H1 (cell line): ENCODE measurements around the gene CHCHD3. TPM values are rescaled to one million over a fixed set of nuclear protein-coding genes. Genes with fewer than 3 reads are reported as not detected.

ENCODE experiments used
- CTCF ChIA-PET: fragments of 300-600 bp; sonication (Branson Sonifier 250); formaldehyde crosslinking; loops from one replicate; lab custom pipeline; 2021; ENCODE audit not compliant: partially characterized antibody; lab: Charles Lee
- POLR2A ChIA-PET: fragments of 300-600 bp; sonication (Branson Sonifier 250); formaldehyde crosslinking; loops from one replicate; lab custom pipeline; 2021; ENCODE audit warnings: inconsistent platforms; ENCODE audit not compliant: partially characterized antibody; lab: Charles Lee
- DNase-seq, 2 experiments: peaks; one replicate each; pipeline versions ENCODE4 v3.0.0 to v3.0.0-alpha.2; 2010 to 2022; ENCODE audit warnings: low spot score in 2 of 2, low read depth in 1 of 2, mixed read lengths in 1 of 2
- FAIRE-seq: peaks from 2 replicates; lab custom pipeline; 2011; peaks lifted over from hg19 to GRCh38; lab: Jason Lieb, UNC
- H2AFZ ChIP-seq: 2 replicates; pipeline ENCODE4 v1.8.1; 2012; ENCODE audit warnings: low read length, inconsistent platforms
- H2AK5ac ChIP-seq: 2 replicates; pipeline ENCODE4 v1.6.1; 2013; ENCODE audit warnings: low read depth, low read length
- H2BK120ac ChIP-seq: replicated peaks from 2 replicates; pipeline ENCODE3; 2013; ENCODE audit warnings: low read depth, low read length, inconsistent platforms
- H2BK12ac ChIP-seq: 2 replicates; pipeline ENCODE4 v1.6.1; 2013; ENCODE audit warnings: low read depth, low read length
- H2BK15ac ChIP-seq: 2 replicates; pipeline ENCODE4 v1.6.1; 2013; ENCODE audit warnings: low read length
- H2BK20ac ChIP-seq: 2 replicates; pipeline ENCODE4 v1.6.1; 2013; ENCODE audit warnings: low read length
- H2BK5ac ChIP-seq: 2 replicates; pipeline ENCODE4 v1.6.1; 2013; ENCODE audit warnings: low read depth, low read length
- H3K14ac ChIP-seq: 2 replicates; pipeline ENCODE4 v1.6.1; 2013; ENCODE audit warnings: inconsistent platforms; ENCODE audit not compliant: insufficient read length
- H3K18ac ChIP-seq: 2 replicates; pipeline ENCODE4 v1.6.1; 2013; ENCODE audit warnings: low read length; ENCODE audit errors: extremely low read depth
- H3K23ac ChIP-seq: 2 replicates; pipeline ENCODE4 v1.6.1; 2013; ENCODE audit warnings: inconsistent platforms; ENCODE audit not compliant: insufficient read length
- H3K23me2 ChIP-seq: 2 replicates; pipeline ENCODE4 v1.6.1; 2013; ENCODE audit warnings: low read depth, low read length
- H3K27ac ChIP-seq: 2 replicates; pipeline ENCODE4 v1.6.1; 2011; ENCODE audit warnings: low read depth, low read length, inconsistent platforms
- H3K27me3 ChIP-seq, 4 experiments: replicated peaks in 1 of 4; 1 replicate in 1 of 4; 2 replicates in 3 of 4; pipeline versions ENCODE4 v1.6.1 to v1.8.1; 2011 to 2013; ENCODE audit warnings: low read length in 3 of 4, mild to moderate bottlenecking in 3 of 4, inconsistent platforms in 2 of 4, mixed read lengths in 2 of 4, moderate library complexity in 1 of 4; ENCODE audit not compliant: control insufficient read depth in 3 of 4, insufficient read depth in 3 of 4; ENCODE audit errors: extremely low read depth in 1 of 4
- H3K36me3 ChIP-seq, 4 experiments: 2 replicates each; pipeline versions ENCODE4 v1.6.1 to v1.8.1; 2011 to 2013; ENCODE audit warnings: mild to moderate bottlenecking in 4 of 4, low read length in 3 of 4, moderate library complexity in 2 of 4, control low read depth in 1 of 4, inconsistent platforms in 1 of 4; ENCODE audit not compliant: insufficient read depth in 4 of 4, control insufficient read depth in 2 of 4
- H3K4ac ChIP-seq: replicated peaks from 2 replicates; pipeline ENCODE3; 2013; ENCODE audit warnings: low read length, low read depth, mixed read lengths, inconsistent platforms; ENCODE audit not compliant: insufficient read length
- H3K4me1 ChIP-seq, 4 experiments: replicated peaks in 1 of 4; 1 replicate in 1 of 4; 2 replicates in 3 of 4; pipeline versions ENCODE4 v1.6.1 to v1.8.1; 2011 to 2013; ENCODE audit warnings: low read length in 3 of 4, inconsistent platforms in 2 of 4, mixed read lengths in 1 of 4; ENCODE audit not compliant: insufficient read depth in 4 of 4, control insufficient read depth in 3 of 4
- H3K4me2 ChIP-seq, 2 experiments: 2 replicates each; pipeline versions ENCODE4 v1.6.1 to v1.8.1; 2011 to 2013; ENCODE audit warnings: low read depth in 2 of 2, low read length in 2 of 2, control low read depth in 1 of 2, inconsistent platforms in 1 of 2, mild to moderate bottlenecking in 1 of 2; ENCODE audit not compliant: insufficient read depth in 1 of 2
- H3K4me3 ChIP-seq, 4 experiments: fragments of 200-600, 300-600 bp in 1 of 4; sonication (generic), shearing (Covaris generic), sonication (Bioruptor Twin) in 1 of 4; 2 replicates each; pipeline versions ENCODE4 v1.5.1 to v1.8.1; 2011 to 2016; ENCODE audit warnings: low read length in 4 of 4, low read depth in 3 of 4, control low read depth in 2 of 4, inconsistent platforms in 2 of 4, mild to moderate bottlenecking in 2 of 4, mixed read lengths in 1 of 4, moderate library complexity in 1 of 4; ENCODE audit not compliant: insufficient read depth in 2 of 4; ENCODE audit errors: extremely low read depth in 1 of 4
- H3K56ac ChIP-seq: replicated peaks from 2 replicates; pipeline ENCODE3; 2013; ENCODE audit warnings: low read depth, mild to moderate bottlenecking, mixed read lengths, low read length, inconsistent platforms; ENCODE audit not compliant: insufficient read length
- H3K79me1 ChIP-seq: 2 replicates; pipeline ENCODE4 v1.6.1; 2013; ENCODE audit warnings: low read depth, low read length, control low read depth
- H3K79me2 ChIP-seq, 2 experiments: 2 replicates each; pipeline versions ENCODE4 v1.6.1 to v1.8.1; 2012 to 2013; ENCODE audit warnings: low read length in 2 of 2, mild to moderate bottlenecking in 2 of 2, inconsistent platforms in 1 of 2; ENCODE audit not compliant: insufficient read depth in 2 of 2, control insufficient read depth in 1 of 2
- H3K9ac ChIP-seq, 4 experiments: replicated peaks in 1 of 4; 1 replicate in 1 of 4; 2 replicates in 3 of 4; pipeline versions ENCODE4 v1.6.1 to v1.8.1; 2011 to 2013; ENCODE audit warnings: low read depth in 3 of 4, low read length in 3 of 4, control low read depth in 2 of 4, mild to moderate bottlenecking in 2 of 4, moderate library complexity in 2 of 4, inconsistent platforms in 1 of 4; ENCODE audit errors: extremely low read depth in 1 of 4
- H3K9me3 ChIP-seq, 2 experiments: 2 replicates each; pipeline versions ENCODE4 v1.6.1 to v1.8.1; 2012 to 2013; ENCODE audit warnings: mild to moderate bottlenecking in 2 of 2, moderate library complexity in 2 of 2, control low read depth in 1 of 2, inconsistent platforms in 1 of 2, low read depth in 1 of 2, low read length in 1 of 2, mixed read lengths in 1 of 2; ENCODE audit not compliant: insufficient read depth in 2 of 2
- H4K20me1 ChIP-seq, 2 experiments: replicated peaks in 1 of 2; 2 replicates each; pipeline versions ENCODE3 to v1.8.1; 2011 to 2013; ENCODE audit warnings: inconsistent platforms in 2 of 2, low read length in 2 of 2, mild to moderate bottlenecking in 1 of 2; ENCODE audit not compliant: insufficient read depth in 2 of 2, control insufficient read depth in 1 of 2
- H4K5ac ChIP-seq: 2 replicates; pipeline ENCODE4 v1.6.1; 2013; ENCODE audit warnings: low read length, low read depth, mixed read lengths, inconsistent platforms; ENCODE audit not compliant: insufficient read length
- H4K8ac ChIP-seq: 2 replicates; pipeline ENCODE4 v1.8.0; 2013; ENCODE audit warnings: mild to moderate bottlenecking, moderate library complexity, low read length, inconsistent platforms; ENCODE audit not compliant: insufficient read depth; ENCODE audit errors: extremely low read depth
- H4K91ac ChIP-seq: replicated peaks from 2 replicates; pipeline ENCODE3; 2013; ENCODE audit warnings: low read length, mixed read lengths, inconsistent platforms; ENCODE audit not compliant: insufficient read length
- CBX8 ChIP-seq: fragments of 300-800, 300-1000 bp; sonication (generic); IDR thresholded peaks from 2 replicates; pipeline ENCODE4 v1.7.1; 2016; ENCODE audit warnings: low read depth, low read length, borderline replicate concordance
- CTBP2 ChIP-seq: IDR thresholded peaks from 2 replicates; pipeline ENCODE4 v1.7.0; 2011; ENCODE audit warnings: borderline replicate concordance, mild to moderate bottlenecking, moderate library complexity, mixed read lengths, low read length; ENCODE audit not compliant: insufficient read depth, insufficient read length
- E2F6 ChIP-seq: IDR thresholded peaks from 2 replicates; pipeline ENCODE4 v1.6.1; 2012; ENCODE audit warnings: inconsistent platforms
- HDAC6 ChIP-seq: IDR thresholded peaks from one replicate; pipeline ENCODE4 v1.7.1; 2012; ENCODE audit warnings: low read depth, mild to moderate bottlenecking, inconsistent platforms, low read length, moderate library complexity
- JUN ChIP-seq: IDR thresholded peaks from 2 replicates; pipeline ENCODE4 v1.6.1; 2011; ENCODE audit warnings: low read depth, mild to moderate bottlenecking, improper control_type of control experiment, low read length
- JUND ChIP-seq: IDR thresholded peaks from 2 replicates; pipeline ENCODE4 v1.6.1; 2011; ENCODE audit warnings: mild to moderate bottlenecking, improper control_type of control experiment, low read length
- NRF1 ChIP-seq: IDR thresholded peaks from 2 replicates; pipeline ENCODE4 v1.6.1; 2011; ENCODE audit warnings: mild to moderate bottlenecking, low read depth, low read length, improper control_type of control experiment
- SAP30 ChIP-seq: fragments of 300-600 bp; sonication (generic); IDR thresholded peaks from 2 replicates; pipeline ENCODE4 v1.7.1; 2012; ENCODE audit warnings: low read length, moderate library complexity, mild to moderate bottlenecking, inconsistent platforms; ENCODE audit not compliant: insufficient read depth, insufficient replicate concordance
- SP2 ChIP-seq: IDR thresholded peaks from 2 replicates; pipeline ENCODE4 v1.6.1; 2012; ENCODE audit warnings: mild to moderate bottlenecking, low read length, inconsistent platforms
- SP4 ChIP-seq: IDR thresholded peaks from 2 replicates; pipeline ENCODE4 v1.6.1; 2012; ENCODE audit warnings: low read length, inconsistent platforms
- TBP ChIP-seq: IDR thresholded peaks from 2 replicates; pipeline ENCODE4 v1.6.1; 2011; ENCODE audit warnings: low read depth, low read length, improper control_type of control experiment
- TEAD4 ChIP-seq: IDR thresholded peaks from 2 replicates; pipeline ENCODE4 v1.6.1; 2012; ENCODE audit warnings: low read depth, low read length, inconsistent platforms, mixed read lengths
- WGBS, 2 experiments: shearing (Covaris generic) in 1 of 2; methylation state at CpG; one replicate each; pipeline versions ENCODE4 v1.1.6 to v1.1.7; 2013 to 2015; ENCODE audit warnings: low lambda C conversion rate in 2 of 2, mixed read lengths in 2 of 2, inconsistent platforms in 1 of 2, low coverage in 1 of 2, missing lambda C conversion rate in 1 of 2; ENCODE audit not compliant: insufficient replicate concordance in 2 of 2, insufficient coverage in 1 of 2, insufficient read length in 1 of 2; ENCODE audit errors: extremely low coverage in 1 of 2, missing lambda C conversion rate in 1 of 2; 5-methylcytosine and 5-hydroxymethylcytosine counted together
- polyA plus RNA-seq, 7 experiments: library from polyadenylated mRNA; depleted of rRNA in 3 of 7; stranded (reverse) in 5 of 7; unstranded in 2 of 7; fragments of >200 nt in 5 of 7; fragments of 200-250 nt in 2 of 7; gene quantifications; 1 replicate in 5 of 7; 2 replicates in 1 of 7; 4 replicates in 1 of 7; pipeline versions ENCODE4 v1.2.1 to v1.2.3, GENCODE V29; 2011 to 2013; ENCODE audit warnings: missing spikeins in 2 of 7, mixed read lengths in 2 of 7
- total RNA-seq: library from RNA; stranded (reverse); fragmentation: NEBNext Ultra II Directional; extraction: Animal tissue kit (Norgen Biotek cat#: 25700); gene quantifications from 2 replicates; pipeline ENCODE4 v1.2.1, GENCODE V29; 2021

Gene CHCHD3
- total and polyA plus RNA-seq, 2 of the 8 experiments (the other 6 are each of a cell fraction or from before 2014, with no cell fraction given) = 42.9 to 137 TPM

GRCh38 chr7:132988117-132988516, 93.8 kb downstream of the CHCHD3 start:
- FAIRE-seq = no peak
- H3K79me2 ChIP-seq = peaks cover 0 to 67% of the 10 kb centered on the region in 2 experiments; a peak in 2 of 4 replicates
- TF ChIP-seq SP4 (no peak), E2F6 (no peak), TEAD4 (no peak), SAP30 (no peak), JUN (no peak), NRF1 (no peak), TBP (no peak), HDAC6 (no peak), JUND (no peak), SP2 (no peak), CBX8 (no peak), CTBP2 (no peak)

More at GRCh38 chr7:132988117-132988516, 93.8 kb downstream of the CHCHD3 start:
- Histone ChIP-seq H4K8ac (no peak overlapping the region), H3K79me1 (peaks cover 3% of the 10 kb centered on the region), H3K27ac (no peak overlapping the region), H3K23ac (no peak overlapping the region), H4K5ac (no peak overlapping the region), H3K14ac (no peak overlapping the region), H4K20me1 (peaks cover 0 to 3% of the 10 kb centered on the region in 2 experiments), H3K36me3 (0 out of 8 replicates have a peak, but pooled peaks cover 0 to 3% (median 0%) of the 10 kb centered on the region in 4 experiments), H3K4me1 (peaks cover 3 to 6% (median 3%) of the 10 kb centered on the region in 4 experiments; a peak in 3 of 7 replicates), H4K91ac (no peak overlapping the region), H3K56ac (no peak overlapping the region), H2BK5ac (no peak overlapping the region), H3K9ac (no peak overlapping the region), H3K4ac (no peak overlapping the region), H2BK20ac (no peak overlapping the region), H2BK15ac (no peak overlapping the region), H3K4me3 (no peak overlapping the region), H2AFZ (no peak overlapping the region), H3K4me2 (no peak overlapping the region), H2BK120ac (no peak overlapping the region), H3K27me3 (no peaks in the 10 kb centered on the region), H3K9me3 (peaks cover 0 to 6% of the 10 kb centered on the region in 2 experiments; a peak in 1 of 4 replicates), H2BK12ac (no peak overlapping the region), H3K18ac (no peak overlapping the region), H2AK5ac (no peak overlapping the region), H3K23me2 (no peaks in the 10 kb centered on the region; the same call in 1 of the 2 replicates)
- 90% methylated on average over 1 of the region's 1 CpG; no CpG with 5 or more reads in 1 of the 2 experiments for WGBS, 2 experiments
- ChIA-PET POLR2A (no interaction called here), CTCF (no interaction called here)
- no peak for DNase-seq
